GM21423 (cell line): ENCODE results near the gene NINJ1.
"Not testable (repeated sequence)": the region's sequence is repeated elsewhere in the genome, so short reads cannot be mapped to it uniquely, and the experiment has no call there.

Experiments
- ATAC-seq: cut with Tn5 transposase; IDR thresholded peaks from one replicate; pipeline ENCODE4 v1.9.1; 2021; ENCODE audit warnings: mild to moderate bottlenecking, moderate library complexity; ENCODE audit not compliant: unreplicated experiment

NINJ1 gene

GRCh38 chr9:93120846-93121315 lies 13.2 kb downstream of the NINJ1 start:
- no peak for ATAC-seq

GRCh38 chr9:93119953-93120845 lies 13.9 kb downstream of the NINJ1 start:
- ATAC-seq: peak; percentile 95

GRCh38 chr9:93119703-93119952 lies 14.4 kb downstream of the NINJ1 start:
- ATAC-seq: no peak

- no peak for ATAC-seq
Measured at GRCh38 chr9:93118863-93119702, 15.0 kb downstream of the NINJ1 start.

- no peak for ATAC-seq
Measured at GRCh38 chr9:93117924-93118862, 15.9 kb downstream of the NINJ1 start.

GRCh38 chr9:93117521-93117920 lies 16.5 kb downstream of the NINJ1 start:
- ATAC-seq: not testable (repeated sequence)

- ATAC-seq: no peak
Measured at GRCh38 chr9:93116072-93116961, 17.7 kb downstream of the NINJ1 start.

GRCh38 chr9:93115486-93116071 lies 18.5 kb downstream of the NINJ1 start:
- no peak for ATAC-seq

GRCh38 chr9:93114984-93115335 lies 19.1 kb downstream of the NINJ1 start:
- ATAC-seq: no peak

GRCh38 chr9:93114169-93114983 lies 19.7 kb downstream of the NINJ1 start:
- no peak for ATAC-seq

- no peak for ATAC-seq
Measured at GRCh38 chr9:93112864-93113389, 21.1 kb downstream of the NINJ1 start.

- ATAC-seq: no peak
Measured at GRCh38 chr9:93112116-93112863, 21.8 kb downstream of the NINJ1 start.

GRCh38 chr9:93111371-93112115 lies 22.5 kb downstream of the NINJ1 start:
- ATAC-seq: no peak

GRCh38 chr9:93111001-93111370 lies 23.1 kb downstream of the NINJ1 start:
- ATAC-seq: no peak

GRCh38 chr9:93110311-93110855 lies 23.7 kb downstream of the NINJ1 start:
- ATAC-seq: no peak

- ATAC-seq: no peak
Measured at GRCh38 chr9:93108291-93109041, 25.6 kb downstream of the NINJ1 start.
